ENCODE results near the gene CCK.
"Not testable (repeated sequence)": the region's sequence is repeated elsewhere in the genome, so short reads cannot be mapped to it uniquely, and the experiment has no call there.

CCK gene, protein sequence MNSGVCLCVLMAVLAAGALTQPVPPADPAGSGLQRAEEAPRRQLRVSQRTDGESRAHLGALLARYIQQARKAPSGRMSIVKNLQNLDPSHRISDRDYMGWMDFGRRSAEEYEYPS

DNA sequence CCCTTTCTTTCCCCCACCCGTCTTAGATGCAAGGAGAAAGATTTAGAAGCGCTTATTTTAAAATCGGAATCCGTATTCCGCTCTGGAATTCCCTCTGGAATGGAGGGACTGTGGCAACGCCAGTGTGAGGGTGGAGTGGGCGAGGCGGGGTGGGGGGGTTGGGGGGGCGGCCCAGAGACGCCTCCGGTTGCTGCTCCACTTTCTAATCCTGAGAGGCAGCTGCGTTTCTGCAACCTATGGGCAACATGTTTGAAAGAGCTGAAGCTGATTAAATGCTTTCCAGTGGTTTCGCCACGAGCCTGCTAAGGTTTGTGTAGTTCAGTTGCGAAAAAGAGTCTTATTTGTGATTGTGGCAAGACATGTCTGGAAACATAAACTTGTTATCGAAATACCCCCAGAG is at the start of gene CCK:
Gene CCK (minus strand): TSS at position 101 of the 400 bp plus-strand sequence. CDS start 2,555 bp downstream, outside the sequence.
- DNase-seq: no peak

DNA sequence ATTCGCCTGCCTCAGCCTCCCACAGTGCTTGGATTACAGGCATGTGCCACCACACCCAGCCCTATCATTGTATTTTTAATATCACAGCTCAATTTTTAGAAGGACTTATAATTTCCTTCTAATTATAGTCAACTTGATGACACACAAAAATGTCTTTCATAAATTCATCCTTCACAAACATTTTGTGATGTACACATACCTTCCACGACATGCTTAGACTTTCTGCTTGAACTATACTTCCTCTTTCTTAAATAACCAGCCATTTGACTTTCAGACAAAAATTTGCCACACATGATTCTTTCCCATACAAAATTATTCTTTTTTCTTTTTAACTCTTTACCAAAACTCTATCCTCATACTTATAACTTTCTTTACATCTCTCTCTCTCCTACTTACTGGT is 48.4 kb upstream of the CCK start:
- no peak for DNase-seq

DNA sequence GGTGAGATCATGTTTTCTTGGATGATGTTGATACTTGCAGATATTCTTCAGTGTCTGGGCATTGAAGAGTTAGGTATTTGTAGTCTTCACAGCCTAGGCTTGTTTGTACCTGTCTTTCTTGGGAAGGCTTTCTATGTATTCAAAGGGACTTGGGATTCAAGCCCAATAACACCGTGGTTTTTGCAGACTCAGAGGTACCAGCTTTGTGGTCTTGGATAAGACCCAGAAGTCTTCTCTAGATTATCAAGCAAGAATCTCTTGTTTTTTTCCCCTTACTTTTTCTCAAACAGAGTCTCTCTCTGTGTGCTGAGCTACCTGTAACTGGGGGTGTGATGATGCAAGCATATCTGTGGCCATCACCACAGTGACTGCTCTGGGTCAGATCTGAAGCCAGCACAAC is 42.7 kb upstream of the CCK start:
- DNase-seq: no peak

DNA sequence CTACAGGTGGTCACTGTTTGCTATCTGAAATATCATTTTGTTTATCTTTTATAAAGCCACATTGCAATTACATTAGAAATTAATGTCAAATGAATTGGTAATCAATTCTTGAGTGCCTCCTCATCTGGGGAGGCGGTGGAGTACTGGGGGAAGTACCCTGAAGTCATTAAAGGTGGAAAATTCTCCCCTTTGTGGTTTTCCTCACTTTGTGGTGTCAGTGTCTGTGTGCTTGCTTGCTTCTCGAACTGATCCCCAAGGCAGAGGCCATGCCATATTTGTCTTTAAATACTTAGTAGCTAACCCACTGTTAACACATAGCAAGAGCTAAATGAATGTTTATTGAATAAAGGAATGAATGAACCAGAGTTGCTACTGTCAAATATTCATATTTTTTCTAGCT is 40.5 kb upstream of the CCK start:
- DNase-seq: no peak

DNA sequence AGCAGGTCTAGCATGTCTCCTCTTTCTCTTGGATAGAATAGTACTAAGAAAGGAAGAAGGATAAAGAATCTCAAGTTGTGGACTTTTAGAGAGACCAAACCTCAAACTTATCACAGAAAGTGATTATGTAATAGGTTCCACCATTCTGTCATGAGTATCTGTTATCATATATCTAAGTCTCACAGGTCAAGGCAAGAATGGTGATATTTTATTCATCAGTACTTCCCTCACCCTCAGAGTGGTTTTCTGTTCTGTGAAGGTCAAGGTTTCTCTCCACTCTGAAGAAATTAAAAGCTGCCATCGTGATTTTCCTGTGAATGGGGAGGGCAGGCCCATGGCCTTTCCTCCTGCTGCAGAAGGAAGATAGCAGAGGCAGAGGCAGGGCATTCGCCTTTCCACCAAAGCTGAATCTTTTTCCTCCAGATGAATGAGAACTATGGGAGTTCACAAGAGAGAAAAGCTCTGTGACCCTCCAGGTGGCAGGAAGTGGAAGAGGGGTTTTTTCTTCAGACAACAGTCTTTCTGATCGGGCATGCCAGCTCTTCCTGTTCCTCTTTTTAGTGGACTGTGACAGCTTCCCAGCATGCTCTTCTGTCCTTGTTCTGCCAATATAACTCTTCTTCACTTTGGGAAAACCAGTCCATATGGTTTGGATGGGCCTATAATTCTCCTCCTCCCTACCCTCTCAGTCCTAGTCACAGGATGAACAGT is 37.1 kb upstream of the CCK start:
- no peak for DNase-seq

DNA sequence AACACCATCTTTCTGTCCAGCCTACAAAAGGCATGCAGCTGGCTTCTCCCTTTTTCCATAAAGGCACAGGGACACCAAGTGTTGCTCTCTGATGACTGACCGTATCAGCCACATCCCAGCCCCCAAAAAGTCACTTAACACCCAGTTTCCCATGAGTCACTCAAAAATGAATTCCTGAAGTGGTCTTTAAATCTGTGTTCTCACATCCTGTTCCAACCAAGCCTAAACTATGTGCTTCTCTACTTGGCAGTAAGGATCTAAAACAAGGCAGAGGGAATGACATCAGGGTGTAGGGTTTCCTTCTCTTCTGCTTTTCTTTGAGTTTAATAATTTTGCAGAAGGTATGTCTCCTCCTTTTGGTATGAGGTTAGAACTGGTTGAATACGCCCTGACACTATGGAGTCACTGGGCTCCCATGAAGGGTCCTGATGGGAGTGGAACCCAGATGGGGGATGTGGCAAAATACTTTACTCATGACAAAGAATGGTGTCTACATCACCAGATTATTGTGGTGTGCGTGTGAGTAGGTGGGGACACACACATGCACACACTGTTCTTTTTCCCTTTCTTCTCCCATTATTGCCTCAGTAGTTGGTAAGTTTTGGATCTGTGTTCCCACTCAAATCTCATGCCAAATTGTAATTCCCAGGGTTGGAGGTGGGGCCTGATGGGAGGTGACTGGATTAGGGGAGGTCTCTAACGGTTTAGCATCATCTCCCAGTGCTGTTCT is 35.6 kb upstream of the CCK start:
- DNase-seq: no peak

DNA sequence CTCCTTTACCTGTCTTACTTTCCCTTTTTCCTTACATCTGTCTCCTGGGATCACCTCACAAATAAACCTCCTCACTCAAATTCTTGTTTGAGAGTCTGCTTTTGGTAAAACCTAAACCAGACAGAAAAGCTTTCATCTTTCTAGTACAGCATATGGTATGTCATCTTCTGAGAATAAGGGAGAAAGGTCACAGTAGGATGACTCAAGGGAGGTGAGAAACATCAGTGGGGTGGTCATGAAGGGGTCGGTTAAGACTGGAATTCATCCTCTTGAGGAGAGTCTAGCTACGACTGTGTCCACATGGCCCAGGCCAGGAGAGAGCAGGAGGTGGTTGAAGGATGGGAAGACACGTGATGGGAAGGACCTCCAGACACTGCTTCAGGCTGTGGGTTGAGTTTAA is 34.8 kb upstream of the CCK start:
- no peak for DNase-seq

DNA sequence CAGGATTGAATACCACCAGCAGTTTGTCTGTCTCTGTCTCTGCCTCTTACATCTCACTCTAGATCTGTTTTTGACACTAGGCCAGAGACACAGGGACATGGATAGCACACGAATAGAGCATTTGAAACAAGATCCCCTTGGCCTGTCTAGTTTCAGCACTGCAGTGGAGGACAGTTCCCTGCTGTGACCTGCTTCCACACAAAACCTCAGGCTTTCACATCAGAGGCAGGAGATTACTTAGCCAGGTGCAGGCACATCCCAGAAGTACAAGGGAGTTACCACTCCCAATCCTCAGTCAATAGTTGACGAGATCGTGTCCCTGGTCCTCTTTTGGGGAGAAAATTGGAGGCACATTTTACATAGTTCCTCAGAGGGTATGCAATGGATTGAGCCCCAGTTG is 34.0 kb upstream of the CCK start:
- no peak for DNase-seq

DNA sequence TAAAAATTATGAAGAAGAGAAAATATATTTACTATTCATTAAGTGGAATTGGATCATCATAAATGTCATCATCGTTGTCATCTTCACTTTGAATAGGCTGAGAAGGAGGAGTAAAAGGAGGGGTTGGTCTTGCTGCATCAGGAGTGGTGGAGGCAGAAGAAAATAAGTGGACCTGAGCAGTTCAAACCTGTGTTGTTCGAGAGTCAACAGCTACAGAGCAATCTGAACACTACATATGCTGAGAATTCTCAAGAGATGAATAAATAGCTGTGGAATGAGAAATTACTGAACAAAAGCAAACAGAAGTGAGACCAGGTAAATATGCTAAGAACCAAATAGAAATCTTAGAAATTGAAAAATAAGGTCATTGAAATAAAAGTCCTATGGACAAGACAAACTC is 32.3 kb upstream of the CCK start:
- DNase-seq: no peak

DNA sequence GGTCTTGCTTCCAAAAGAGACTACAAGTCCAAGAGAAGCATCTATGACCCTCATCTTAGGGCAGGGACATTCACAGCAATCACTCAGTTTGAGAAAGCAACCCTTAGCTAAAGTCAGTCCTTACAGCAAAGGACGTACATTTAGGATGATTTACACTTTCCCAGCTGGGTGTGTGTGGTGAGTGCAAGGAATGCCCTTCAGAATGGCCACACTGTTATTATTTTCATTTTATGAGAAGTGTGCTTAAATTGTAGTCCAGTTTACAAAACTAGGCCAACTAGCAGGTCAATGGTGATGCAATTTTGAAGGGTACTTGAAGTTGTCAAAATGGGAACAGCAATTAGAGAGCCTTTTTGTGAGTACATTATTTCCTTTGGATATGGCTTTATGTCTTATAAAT is 26.0 kb upstream of the CCK start:
- no peak for DNase-seq

DNA sequence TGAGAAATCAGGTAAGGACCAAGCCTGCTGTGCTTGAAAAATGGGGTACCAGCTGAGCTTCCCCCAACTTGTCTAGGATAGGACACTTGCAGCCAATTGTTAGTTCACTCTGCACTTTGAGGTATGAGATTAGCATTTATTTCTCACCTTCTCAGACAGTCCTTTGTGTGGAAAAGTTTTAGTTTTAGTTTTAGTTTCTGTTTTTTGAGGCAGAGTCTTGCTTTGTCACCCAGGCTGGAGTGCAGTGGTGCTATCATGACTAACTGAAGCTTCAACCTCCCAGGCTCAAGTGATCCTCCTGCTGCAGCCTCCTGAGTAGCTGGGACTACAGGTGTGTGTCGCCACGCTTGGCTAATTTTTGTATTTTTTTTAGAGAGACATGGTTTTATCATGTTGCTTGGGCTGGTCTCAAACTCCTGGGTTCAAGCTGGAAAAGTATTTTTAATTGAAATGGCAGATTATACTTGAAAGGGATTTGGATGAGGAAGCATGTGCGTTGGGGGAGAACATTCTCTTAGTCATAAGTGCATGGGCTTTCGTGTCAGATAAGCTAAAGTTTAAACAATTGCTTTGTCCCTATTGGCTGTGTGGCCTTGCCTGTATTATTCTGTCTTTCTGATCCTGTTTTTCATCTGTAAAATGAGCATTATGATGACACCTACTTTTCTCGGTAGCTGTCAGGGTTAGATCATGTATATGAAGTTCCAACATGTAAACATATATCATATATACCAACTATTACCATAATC is 25.2 kb upstream of the CCK start:
- no peak for DNase-seq

DNA sequence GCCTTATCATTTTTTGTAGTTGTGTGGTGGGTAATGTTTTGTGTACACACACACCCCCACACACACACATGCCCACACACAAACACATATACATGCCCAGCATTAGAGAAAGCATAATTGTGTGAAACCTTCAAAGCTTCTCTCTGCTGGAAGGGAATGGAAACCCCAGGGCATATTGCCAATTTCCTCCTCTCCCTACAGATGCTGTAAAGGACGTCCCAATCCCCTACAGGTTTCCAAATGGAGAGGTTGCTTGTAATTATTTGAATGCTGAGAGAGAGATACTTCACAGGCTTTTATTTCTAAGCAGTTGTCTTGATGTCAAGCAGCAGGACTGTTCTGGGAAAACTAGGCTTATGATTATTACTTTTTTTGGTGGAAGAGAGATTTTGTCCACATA is 23.0 kb upstream of the CCK start:
- DNase-seq: no peak

DNA sequence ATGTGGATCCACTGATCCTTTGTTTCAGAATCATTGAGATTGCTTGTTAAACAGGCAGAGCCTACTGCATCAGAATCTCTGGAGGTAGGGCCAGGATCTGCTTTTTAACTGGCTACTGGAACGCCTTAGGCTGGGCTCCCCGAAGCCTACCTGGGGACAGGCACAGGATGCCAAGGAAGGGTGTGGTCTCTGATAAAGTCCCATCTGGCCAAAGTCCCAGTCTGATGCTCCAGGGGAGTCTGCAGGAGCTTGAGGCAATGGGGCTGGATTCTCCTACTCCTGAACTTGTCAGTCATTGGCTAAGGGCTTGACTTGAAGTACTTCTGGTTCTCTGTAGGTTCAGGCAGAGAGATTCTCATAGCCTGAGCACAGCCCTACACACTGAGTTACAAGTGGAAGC is 22.4 kb upstream of the CCK start:
- no peak for DNase-seq

DNA sequence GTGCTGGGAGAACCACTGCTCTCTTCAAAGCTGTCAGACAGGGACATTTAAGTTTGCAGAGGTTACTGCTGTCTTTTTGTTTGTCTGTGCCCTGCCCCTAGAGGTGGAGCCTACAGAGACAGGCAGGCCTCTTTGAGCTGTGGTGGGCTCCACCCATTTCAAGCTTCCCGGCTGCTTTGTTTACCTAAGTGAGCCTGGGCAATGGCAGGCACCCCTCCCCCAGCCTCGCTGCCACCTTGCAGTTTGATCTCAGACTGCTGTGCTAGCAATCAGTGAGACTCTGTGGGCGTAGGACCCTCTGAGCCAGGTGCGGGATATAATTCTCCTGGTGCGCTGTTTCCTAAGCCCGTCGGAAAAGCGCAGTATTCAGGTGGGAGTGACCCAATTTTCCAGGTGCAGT is 21.4 kb upstream of the CCK start:
- not testable (repeated sequence) for DNase-seq

DNA sequence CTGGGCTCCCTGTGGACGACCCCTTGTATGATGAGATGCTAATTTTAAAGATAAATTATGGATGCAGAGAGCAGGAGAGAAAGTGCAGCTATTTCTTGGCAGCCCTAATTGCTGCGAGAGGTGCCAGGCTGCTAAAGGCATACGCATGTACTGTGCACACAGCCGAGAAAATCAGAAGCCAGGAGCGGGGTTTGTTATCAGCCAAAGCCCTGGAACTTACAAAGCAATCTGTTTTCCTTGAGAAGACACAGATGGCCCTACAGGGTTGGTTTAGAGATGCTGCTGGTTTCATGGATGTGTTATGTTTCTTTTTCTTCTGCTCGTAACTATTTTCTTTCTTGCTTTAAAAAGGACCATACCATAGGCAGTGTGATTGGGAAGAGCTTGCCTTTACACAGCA is 11.7 kb upstream of the CCK start:
- DNase-seq: no peak

DNA sequence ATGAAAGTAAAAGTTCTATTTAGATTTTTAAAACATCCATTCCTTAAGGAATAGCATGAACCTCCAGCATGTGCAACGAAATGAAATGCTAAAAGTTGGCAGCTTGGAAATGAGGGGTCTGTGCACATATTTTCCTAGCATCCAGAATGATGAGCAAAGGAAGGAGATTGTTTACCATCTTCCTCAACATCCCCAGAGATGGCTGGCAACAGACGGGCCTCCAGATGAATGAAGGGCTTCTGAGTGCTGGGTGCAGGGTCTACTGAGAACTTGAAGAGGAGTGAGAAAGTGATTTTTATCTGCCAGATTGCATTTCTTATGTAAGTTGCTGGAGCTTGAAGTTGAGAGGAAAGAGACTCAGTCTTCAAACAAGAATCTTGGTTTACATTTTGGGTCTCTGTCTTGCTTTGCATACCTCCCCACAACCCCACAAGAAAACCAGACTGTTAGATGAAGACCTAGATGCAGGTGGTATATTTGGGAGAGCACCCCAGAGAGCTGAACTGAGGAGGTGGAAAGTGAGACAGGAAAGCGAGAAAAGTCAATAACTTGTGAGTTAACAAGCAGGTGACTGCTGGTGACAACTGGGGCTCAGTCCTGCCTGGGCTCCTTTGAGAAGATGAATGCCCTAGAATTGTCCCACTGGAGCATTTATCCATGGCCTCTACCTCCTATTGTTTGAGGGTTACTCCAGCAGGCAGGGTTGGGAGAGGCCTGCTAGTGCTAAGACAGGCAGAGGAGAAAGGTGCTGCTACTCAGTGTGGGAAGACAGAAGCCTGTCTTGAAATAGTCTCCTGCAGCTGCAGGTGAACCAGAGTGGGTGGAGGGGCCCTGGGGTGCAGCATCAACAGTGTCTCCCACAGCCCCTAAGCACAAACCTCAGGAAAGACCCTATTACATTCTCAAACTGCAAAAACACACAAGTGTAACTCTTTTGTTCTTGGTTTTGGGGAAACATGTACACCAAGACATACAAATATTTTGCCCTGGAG is 10.5 kb upstream of the CCK start:
- DNase-seq: no peak

DNA sequence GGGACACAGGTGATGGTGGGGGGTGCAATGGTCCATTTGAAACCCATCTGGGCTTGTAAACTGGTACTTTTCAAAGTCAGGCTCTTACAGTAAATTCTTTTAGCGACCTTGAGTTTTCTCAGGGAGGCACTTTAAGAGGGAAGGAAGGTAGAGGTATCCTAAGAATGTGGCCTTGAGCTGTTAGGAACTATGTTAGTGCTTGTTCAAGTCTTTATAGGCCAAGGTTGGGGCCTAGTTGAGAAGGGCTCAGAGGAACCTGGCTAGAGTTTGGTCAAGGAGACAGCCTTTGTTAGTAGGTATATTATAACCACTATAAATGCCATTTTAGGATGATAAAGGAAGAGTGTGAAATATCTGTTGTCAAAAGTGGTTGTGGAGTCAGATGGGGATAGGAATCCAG is 9.2 kb upstream of the CCK start:
- DNase-seq: no peak

DNA sequence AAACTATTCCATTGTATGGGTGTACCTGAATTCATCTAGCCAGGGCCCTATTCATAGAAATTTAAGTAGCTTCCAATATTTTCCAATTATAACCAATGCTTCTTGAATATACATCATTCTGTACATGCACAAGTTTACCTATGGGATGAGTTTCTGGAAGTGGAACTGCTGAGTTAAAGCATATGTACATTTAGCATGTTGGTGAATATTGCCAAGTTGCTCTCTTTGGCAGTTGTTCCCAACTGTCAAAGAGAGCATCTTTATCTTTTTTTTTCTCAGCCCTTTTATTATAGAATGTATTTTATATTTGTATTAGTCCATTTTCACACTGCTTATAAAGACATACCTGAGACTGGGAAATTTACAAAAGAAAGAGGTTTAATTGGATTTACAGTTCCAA is 8.3 kb upstream of the CCK start:
- no peak for DNase-seq

DNA sequence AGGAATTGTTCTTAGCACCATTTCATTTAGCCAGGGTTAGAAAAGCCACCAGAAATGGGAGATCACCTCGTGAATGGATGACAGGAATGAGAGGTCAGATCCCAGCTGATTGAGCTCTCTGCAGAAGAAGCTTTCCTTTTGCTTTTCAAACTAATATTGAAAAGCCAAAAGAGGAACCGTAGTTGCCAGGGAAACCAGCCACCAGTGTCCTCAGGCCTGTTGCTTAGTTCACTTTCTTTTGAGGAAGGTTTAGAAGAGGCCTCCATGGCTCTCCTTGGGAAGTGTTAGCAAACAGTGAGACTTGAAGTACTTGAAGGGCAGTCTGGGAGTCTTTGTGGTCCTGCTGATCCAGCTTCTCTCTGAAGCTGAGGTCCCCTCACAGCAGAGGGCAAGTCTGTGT is 7.4 kb upstream of the CCK start:
- DNase-seq: no peak

DNA sequence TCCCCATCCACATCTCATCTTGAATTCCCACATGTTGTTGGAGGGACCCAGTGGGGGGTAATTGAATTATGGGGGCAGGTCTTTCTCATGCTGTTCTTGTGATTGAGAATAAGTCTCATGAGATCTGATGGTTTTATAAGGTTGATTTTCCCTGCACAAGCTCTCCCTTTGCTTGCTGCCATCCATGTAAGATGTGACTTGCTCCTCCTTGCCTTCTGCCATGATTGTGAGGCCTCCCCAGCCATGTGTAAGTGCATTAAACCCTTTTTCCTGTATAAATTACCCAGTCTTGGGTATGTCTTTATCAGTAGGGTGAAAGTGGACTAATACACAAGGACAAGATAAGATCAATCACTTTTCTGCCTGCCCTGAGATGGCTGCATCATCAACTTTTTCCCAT is 5.8 kb upstream of the CCK start:
- no peak for DNase-seq

DNA sequence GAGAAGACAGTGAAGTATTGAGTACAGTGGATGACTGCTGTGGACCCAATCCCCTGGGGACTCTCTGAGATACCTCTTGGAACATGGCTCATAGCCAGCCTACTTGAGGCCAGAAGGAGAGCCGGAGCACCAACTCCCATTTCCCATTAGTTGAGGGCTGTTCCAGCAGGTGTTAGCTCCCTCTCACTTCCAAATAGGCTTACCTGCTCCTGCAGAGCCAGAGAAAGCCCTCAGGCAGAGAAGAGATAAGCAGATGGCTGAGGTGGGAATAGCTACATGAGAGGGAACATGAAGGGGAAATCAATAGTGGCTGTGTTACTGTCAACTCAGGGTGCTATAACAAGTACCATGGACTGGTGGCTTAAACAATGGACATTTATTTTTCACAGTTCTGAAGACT is 4.6 kb upstream of the CCK start:
- no peak for DNase-seq

DNA sequence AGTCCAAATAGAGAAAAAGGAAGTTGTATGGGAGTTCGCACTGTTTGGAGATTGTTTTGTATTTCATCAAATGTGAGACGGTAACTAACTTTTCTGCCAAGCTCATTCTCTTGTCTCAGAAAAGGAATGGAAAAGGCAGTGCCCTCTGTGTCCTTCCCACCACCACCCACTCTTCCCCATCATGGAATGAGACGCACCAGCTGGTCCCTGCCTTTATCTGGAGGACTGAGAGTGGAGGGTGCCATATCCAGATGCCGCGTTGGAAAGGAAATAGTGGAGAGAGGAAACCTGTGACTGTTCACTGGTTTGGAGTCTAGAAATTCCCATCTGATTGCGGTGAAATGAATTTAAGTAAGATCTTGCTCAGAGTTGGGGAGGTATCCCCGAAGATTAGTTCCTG is 3.7 kb upstream of the CCK start:
- no peak for DNase-seq

DNA sequence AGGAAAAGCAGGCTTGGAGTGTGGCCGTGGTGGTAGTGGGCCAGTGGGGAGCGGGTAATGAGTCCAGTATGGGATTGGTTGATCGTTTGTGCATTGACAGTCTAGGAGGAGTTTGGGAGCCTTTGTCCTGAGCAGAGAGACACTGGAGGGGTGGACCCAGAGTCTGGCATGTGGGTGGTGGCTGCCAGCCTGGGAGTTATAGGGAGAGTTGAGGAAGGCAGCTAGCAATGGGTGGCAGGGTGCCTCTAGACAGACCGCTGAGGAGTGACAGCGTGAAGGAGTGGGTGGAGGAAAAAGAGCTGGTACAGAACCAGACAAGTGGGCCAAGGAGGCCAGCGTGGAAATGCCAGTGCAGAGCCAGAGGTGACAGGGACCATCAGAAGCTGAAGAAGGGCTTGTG is 1.9 kb upstream of the CCK start:
- DNase-seq: no peak
